Measurements from ENCODE around the gene UBE2E2. TPM values are rescaled to one million over a fixed set of nuclear protein-coding genes. Genes with fewer than 3 reads are reported as not detected.

Gene UBE2E2
- total and polyA plus RNA-seq, 2 donors (not counting 1 experiment from before 2014, with no cell fraction given) = 16.0 to 45.0 TPM

- peaks cover 35% of the 10 kb centered on the region for H3K4me1 Mint-ChIP-seq
- Histone ChIP-seq H4K20me1 (ENCODE audit: control insufficient read depth, insufficient read depth, low read length, poor library complexity, severe bottlenecking) (peaks cover 14% of the 10 kb centered on the region), H3K27ac (ENCODE audit: low read length in 2 of 2) (no peak overlapping the region), H3K36me3 (replicated peaks in 1 of 2; ENCODE audit: control extremely low read depth in 1 of 2, control insufficient read depth in 1 of 2, extremely low read depth in 1 of 2, insufficient read depth in 2 of 2, low read length in 1 of 2) (peaks cover 0 to 3% of the 10 kb centered on the region in 2 experiments), H3K79me2 (ENCODE audit: control insufficient read depth, insufficient read depth, low read length) (peaks cover 87% of the 10 kb centered on the region), H3K4me2 (replicated peaks; ENCODE audit: low read depth, low read length, poor library complexity, severe bottlenecking) (no peak overlapping the region), H3K9ac (ENCODE audit: low read length) (no peak overlapping the region), H3K4me3 (ENCODE audit: control extremely low read depth in 1 of 5, extremely low read depth in 1 of 5, insufficient read depth in 1 of 5, low read depth in 2 of 5, low read length in 4 of 5) (no peak overlapping the region), H2AFZ (ENCODE audit: insufficient read depth, low read depth, low read length, poor library complexity, severe bottlenecking) (no peak overlapping the region), H3K4me1 (ENCODE audit: control insufficient read depth in 2 of 2, insufficient read depth in 2 of 2, low read length in 2 of 2) (peaks cover 0 to 2% of the 10 kb centered on the region in 2 donors), H3K9me3 (ENCODE audit: control extremely low read depth in 1 of 3, control insufficient read depth in 2 of 3, insufficient read depth in 1 of 3, low read length in 2 of 3) (peaks cover 0 to 21% (median 9%) of the 10 kb centered on the region in 3 donors), H3K27me3 (replicated peaks in 1 of 4; ENCODE audit: control extremely low read depth in 1 of 4, control insufficient read depth in 3 of 4, insufficient read depth in 4 of 4, low read length in 3 of 4) (no peaks in the 10 kb centered on the region)
- no peak overlapping the region for H3K4me3 Mint-ChIP-seq
- TF ChIP-seq EZH2 (IDR thresholded peaks at IDR 0.05; ENCODE audit: borderline replicate concordance, insufficient read depth, low read depth, low read length, poor library complexity, severe bottlenecking) (no peak), CTCF (IDR thresholded peaks at IDR 0.05) (no peak)
- POLR2A ChIA-PET = no interaction called here
- ATAC-seq (ENCODE audit: low read depth) = no peak
- no peak overlapping the region for H3K27ac Mint-ChIP-seq
- intact Hi-C loops (cut with micrococcal nuclease) = no loop called here
- WGBS (ENCODE audit: insufficient coverage) = no CpG with 5 or more reads among the region's 3 CpGs
- CTCF ChIA-PET = no interaction called here
- H3K27me3 Mint-ChIP-seq = no peaks in the 10 kb centered on the region
- DNase-seq = no peak
- H3K9me3 Mint-ChIP-seq (ENCODE audit: insufficient read depth) = no peaks in the 10 kb centered on the region
Measured at GRCh38 chr3:23312866-23313265, 109.7 kb downstream of the UBE2E2 start.

GRCh38 chr3:23314981-23315762 lies 112.0 kb downstream of the UBE2E2 start:
- intact Hi-C loops (cut with micrococcal nuclease) = no loop called here
- no peak overlapping the region for H2AFZ ChIP-seq (ENCODE audit: insufficient read depth, low read depth, low read length, poor library complexity, severe bottlenecking)
- H3K27ac ChIP-seq (ENCODE audit: low read length in 2 of 2) = no peak overlapping the region
- Mint-ChIP-seq H3K4me3 (no peak overlapping the region), H3K4me1 (peaks cover 42% of the 10 kb centered on the region), H3K9me3 (ENCODE audit: insufficient read depth) (no peaks in the 10 kb centered on the region), H3K27me3 (no peaks in the 10 kb centered on the region), H3K27ac (peak overlapping the region; percentile 11)
- peaks cover 2 to 6% of the 10 kb centered on the region in 2 donors for H3K4me1 ChIP-seq (ENCODE audit: control insufficient read depth in 2 of 2, insufficient read depth in 2 of 2, low read length in 2 of 2)
- H3K4me3 ChIP-seq (ENCODE audit: control extremely low read depth in 1 of 5, extremely low read depth in 1 of 5, insufficient read depth in 1 of 5, low read depth in 2 of 5, low read length in 4 of 5) = no peak overlapping the region
- H3K9me3 ChIP-seq (ENCODE audit: control extremely low read depth in 1 of 3, control insufficient read depth in 2 of 3, insufficient read depth in 1 of 3, low read length in 2 of 3) = peaks cover 0 to 24% (median 9%) of the 10 kb centered on the region in 3 donors
- ATAC-seq (ENCODE audit: low read depth) (no peak), DNase-seq (no peak)
- H3K9ac ChIP-seq (ENCODE audit: low read length) = no peak overlapping the region
- 85% methylated on average over 5 of the region's 5 CpGs for WGBS (ENCODE audit: insufficient coverage)
- no peaks in the 10 kb centered on the region for H3K27me3 ChIP-seq (replicated peaks in 1 of 4; ENCODE audit: control extremely low read depth in 1 of 4, control insufficient read depth in 3 of 4, insufficient read depth in 4 of 4, low read length in 3 of 4)
- no peak for TF ChIP-seq EZH2 (IDR thresholded peaks at IDR 0.05; ENCODE audit: borderline replicate concordance, insufficient read depth, low read depth, low read length, poor library complexity, severe bottlenecking)
- TF ChIP-seq CTCF (IDR thresholded peaks at IDR 0.05) = no peak
- H3K4me2 ChIP-seq (replicated peaks; ENCODE audit: low read depth, low read length, poor library complexity, severe bottlenecking) = no peak overlapping the region
- H3K79me2 ChIP-seq (ENCODE audit: control insufficient read depth, insufficient read depth, low read length) = peaks cover 75% of the 10 kb centered on the region
- peaks cover 14% of the 10 kb centered on the region for H4K20me1 ChIP-seq (ENCODE audit: control insufficient read depth, insufficient read depth, low read length, poor library complexity, severe bottlenecking)
- CTCF ChIA-PET = no interaction called here
- no peaks in the 10 kb centered on the region for H3K36me3 ChIP-seq (replicated peaks in 1 of 2; ENCODE audit: control extremely low read depth in 1 of 2, control insufficient read depth in 1 of 2, extremely low read depth in 1 of 2, insufficient read depth in 2 of 2, low read length in 1 of 2)
- POLR2A ChIA-PET = no interaction called here

All from B cell (primary cell).